ENCODE measurements around the gene TNFAIP2. TPM values are rescaled to one million over a fixed set of nuclear protein-coding genes. Genes with fewer than 3 reads are reported as not detected.

The TNFAIP2 gene
- total and polyA plus RNA-seq, 4 donors = 8.9 to 32.0 (median 22.4) TPM

DNA sequence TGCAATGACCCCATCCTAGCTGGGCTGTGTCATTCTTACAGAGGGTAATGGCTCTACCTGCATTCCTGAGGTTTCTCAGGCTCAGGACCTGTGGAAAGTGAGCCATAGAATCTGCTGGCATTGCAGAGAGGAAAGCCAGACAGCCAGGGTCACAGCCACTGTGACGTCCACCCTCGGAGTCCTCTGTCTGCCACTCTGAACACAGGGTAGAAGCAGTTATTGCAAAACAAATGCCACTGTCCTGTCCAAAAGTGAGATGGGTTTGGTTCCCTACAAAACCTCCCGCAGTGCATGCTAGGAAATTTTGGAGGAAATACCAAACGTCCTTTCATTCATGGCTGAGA lies 37.8 kb downstream of the TNFAIP2 start:
- no peak for DNase-seq (ENCODE audit: low spot score)
- 15% methylated on average over 4 of the region's 4 CpGs for WGBS
- H3K4me1 ChIP-seq (ENCODE audit: control insufficient read depth in 4 of 4, insufficient read depth in 4 of 4, low read length in 3 of 4) = peaks cover 0 to 15% (median 8%) of the 10 kb centered on the region in 4 donors
- no peaks in the 10 kb centered on the region for H3K27me3 ChIP-seq (ENCODE audit: control insufficient read depth in 4 of 4, insufficient read depth in 4 of 4, low read length in 3 of 4)
- H3K4me3 ChIP-seq (ENCODE audit: low read depth in 1 of 3, low read length in 3 of 3) = no peak overlapping the region
- TF ChIP-seq RXRA (IDR thresholded peaks at IDR 0.05) (peak; percentile 83 to 87), EGR1 (IDR thresholded peaks at IDR 0.05; ENCODE audit: low read depth in 2 of 2) (no peak), HNF4A (conservative IDR thresholded peaks at IDR 0.05) (peak; percentile 67 to 71), TAF1 (conservative IDR thresholded peaks at IDR 0.05) (no peak), YY1 (IDR thresholded peaks at IDR 0.05) (peak; percentile 47), RAD21 (IDR thresholded peaks at IDR 0.05) (peak; percentile 33 to 57), REST (IDR thresholded peaks at IDR 0.05) (peak; percentile 20), SP1 (IDR thresholded peaks at IDR 0.05) (peak; percentile 75)
- TF ChIP-seq, protein P1, sequence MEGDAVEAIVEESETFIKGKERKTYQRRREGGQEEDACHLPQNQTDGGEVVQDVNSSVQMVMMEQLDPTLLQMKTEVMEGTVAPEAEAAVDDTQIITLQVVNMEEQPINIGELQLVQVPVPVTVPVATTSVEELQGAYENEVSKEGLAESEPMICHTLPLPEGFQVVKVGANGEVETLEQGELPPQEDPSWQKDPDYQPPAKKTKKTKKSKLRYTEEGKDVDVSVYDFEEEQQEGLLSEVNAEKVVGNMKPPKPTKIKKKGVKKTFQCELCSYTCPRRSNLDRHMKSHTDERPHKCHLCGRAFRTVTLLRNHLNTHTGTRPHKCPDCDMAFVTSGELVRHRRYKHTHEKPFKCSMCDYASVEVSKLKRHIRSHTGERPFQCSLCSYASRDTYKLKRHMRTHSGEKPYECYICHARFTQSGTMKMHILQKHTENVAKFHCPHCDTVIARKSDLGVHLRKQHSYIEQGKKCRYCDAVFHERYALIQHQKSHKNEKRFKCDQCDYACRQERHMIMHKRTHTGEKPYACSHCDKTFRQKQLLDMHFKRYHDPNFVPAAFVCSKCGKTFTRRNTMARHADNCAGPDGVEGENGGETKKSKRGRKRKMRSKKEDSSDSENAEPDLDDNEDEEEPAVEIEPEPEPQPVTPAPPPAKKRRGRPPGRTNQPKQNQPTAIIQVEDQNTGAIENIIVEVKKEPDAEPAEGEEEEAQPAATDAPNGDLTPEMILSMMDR (IDR thresholded peaks at IDR 0.05; ENCODE audit: low read depth, low read length, missing input control) = no peak
- H3K27ac ChIP-seq (ENCODE audit: low read depth in 1 of 2, low read length in 2 of 2) = peak overlapping the region; percentile 16 to 51
- H3K9ac ChIP-seq (ENCODE audit: low read depth in 1 of 2, low read length in 2 of 2) = no peak overlapping the region
- H3K36me3 ChIP-seq (ENCODE audit: control insufficient read depth in 4 of 4, insufficient read depth in 3 of 4, low read depth in 1 of 4, low read length in 3 of 4) = no peaks in the 10 kb centered on the region
- H3K9me3 ChIP-seq (ENCODE audit: control insufficient read depth in 4 of 4, low read length in 3 of 4) = peaks cover 0 to 8% (median 0%) of the 10 kb centered on the region in 4 donors

- DNase-seq (ENCODE audit: low spot score) = no peak
- 95% methylated on average over 5 of the region's 5 CpGs for WGBS
- no peaks in the 10 kb centered on the region for H3K27me3 ChIP-seq (ENCODE audit: control insufficient read depth in 4 of 4, insufficient read depth in 4 of 4, low read length in 3 of 4)
- TF ChIP-seq FOXA2 (IDR thresholded peaks at IDR 0.05) = no peak
- TF ChIP-seq, protein P2, sequence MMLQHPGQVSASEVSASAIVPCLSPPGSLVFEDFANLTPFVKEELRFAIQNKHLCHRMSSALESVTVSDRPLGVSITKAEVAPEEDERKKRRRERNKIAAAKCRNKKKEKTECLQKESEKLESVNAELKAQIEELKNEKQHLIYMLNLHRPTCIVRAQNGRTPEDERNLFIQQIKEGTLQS (IDR thresholded peaks at IDR 0.05) = no peak
- no peak for TF ChIP-seq HNF4A (conservative IDR thresholded peaks at IDR 0.05)
- no peak for TF ChIP-seq YY1 (IDR thresholded peaks at IDR 0.05)
- no peak for TF ChIP-seq GABPA (IDR thresholded peaks at IDR 0.05 in 1 of 2, conservative IDR thresholded peaks at IDR 0.05 in 1 of 2)
- TF ChIP-seq RAD21 (IDR thresholded peaks at IDR 0.05) = no peak
- TF ChIP-seq JUND (IDR thresholded peaks at IDR 0.05) = no peak
- TF ChIP-seq TAF1 (conservative IDR thresholded peaks at IDR 0.05) = no peak
- no peak for TF ChIP-seq FOXA1 (IDR thresholded peaks at IDR 0.05)
- TF ChIP-seq EGR1 (IDR thresholded peaks at IDR 0.05; ENCODE audit: low read depth in 2 of 2) = no peak
- no peak for TF ChIP-seq MAX (IDR thresholded peaks at IDR 0.05)
- TF ChIP-seq RXRA (IDR thresholded peaks at IDR 0.05) = no peak
- no peak for TF ChIP-seq ZBTB33 (IDR thresholded peaks at IDR 0.05)
- no peak for TF ChIP-seq HNF4G (IDR thresholded peaks at IDR 0.05)
- TF ChIP-seq, protein P1 (IDR thresholded peaks at IDR 0.05; ENCODE audit: low read depth, low read length, missing input control) = no peak
- no peak for TF ChIP-seq NR2F2 (IDR thresholded peaks at IDR 0.05)
- no peak for TF ChIP-seq SP1 (IDR thresholded peaks at IDR 0.05)
- TF ChIP-seq REST (IDR thresholded peaks at IDR 0.05) = no peak
- peaks cover 0 to 15% (median 8%) of the 10 kb centered on the region in 4 donors for H3K4me1 ChIP-seq (ENCODE audit: control insufficient read depth in 4 of 4, insufficient read depth in 4 of 4, low read length in 3 of 4)
- H3K36me3 ChIP-seq (ENCODE audit: control insufficient read depth in 4 of 4, insufficient read depth in 3 of 4, low read depth in 1 of 4, low read length in 3 of 4) = no peaks in the 10 kb centered on the region
- H3K9me3 ChIP-seq (ENCODE audit: control insufficient read depth in 4 of 4, low read length in 3 of 4) = peaks cover 0 to 20% (median 0%) of the 10 kb centered on the region in 4 donors
- H3K4me3 ChIP-seq (ENCODE audit: low read depth in 1 of 3, low read length in 3 of 3) = no peak overlapping the region
- no peak overlapping the region for H3K27ac ChIP-seq (ENCODE audit: low read depth in 1 of 2, low read length in 2 of 2)
- no peak overlapping the region for H3K9ac ChIP-seq (ENCODE audit: low read depth in 1 of 2, low read length in 2 of 2)
Measured at GRCh38 chr14:103163199-103163598, 39.9 kb downstream of the TNFAIP2 start.

Data from liver (tissue), 9 donors.